Large intestine (tissue), 3 donors: ENCODE measurements around the gene LGALS12. TPM values are rescaled to one million over a fixed set of nuclear protein-coding genes. Genes with fewer than 3 reads are reported as not detected.
"Not testable (repeated sequence)": the region's sequence is repeated elsewhere in the genome, so short reads cannot be mapped to it uniquely, and the experiment has no call there.

ENCODE experiments used
- DNase-seq, 2 donors: peaks; one replicate each; pipeline versions ENCODE4 v3.0.0 to v3.0.0-alpha.2; 2013
- H3K27ac ChIP-seq: one replicate; pipeline ENCODE4 v1.5.1; 2013; ENCODE audit warnings: low read length
- H3K27me3 ChIP-seq: 2 replicates; pipeline ENCODE4 v1.6.1; 2013; ENCODE audit warnings: low read length; ENCODE audit not compliant: control insufficient read depth, insufficient read depth
- H3K36me3 ChIP-seq: 2 replicates; pipeline ENCODE4 v1.6.1; 2013; ENCODE audit warnings: low read length; ENCODE audit not compliant: control insufficient read depth, insufficient read depth
- H3K4me1 ChIP-seq: one replicate; pipeline ENCODE4 v1.6.1; 2013; ENCODE audit warnings: low read length; ENCODE audit not compliant: control insufficient read depth, insufficient read depth
- H3K4me3 ChIP-seq: one replicate; pipeline ENCODE4 v1.5.1; 2013; ENCODE audit warnings: low read length
- H3K9me3 ChIP-seq: one replicate; pipeline ENCODE4 v1.6.1; 2013; ENCODE audit warnings: mild to moderate bottlenecking, low read depth, low read length, moderate library complexity; ENCODE audit not compliant: control insufficient read depth
- WGBS: methylation state at CpG from one replicate; pipeline ENCODE4 v1.1.5; 2013; ENCODE audit warnings: low lambda C conversion rate; ENCODE audit not compliant: insufficient coverage; 5-methylcytosine and 5-hydroxymethylcytosine counted together
- polyA plus RNA-seq: library from polyadenylated mRNA; unstranded; fragments of 120-200 nt; gene quantifications from one replicate; pipeline ENCODE4 v1.2.1, GENCODE V29; 2013

The LGALS12 gene
- polyA plus RNA-seq, 1 donor: 0.13 TPM

- H3K27ac ChIP-seq: no peak overlapping the region
- H3K36me3 ChIP-seq: no peaks in the 10 kb centered on the region
- no peaks in the 10 kb centered on the region for H3K27me3 ChIP-seq
- no peak overlapping the region for H3K4me3 ChIP-seq
- DNase-seq: no peak
- no peaks in the 10 kb centered on the region for H3K9me3 ChIP-seq
- no peaks in the 10 kb centered on the region for H3K4me1 ChIP-seq
- WGBS: no CpG with 5 or more reads among the region's 6 CpGs
Observed at GRCh38 chr11:63516109-63516508, 10.2 kb downstream of the LGALS12 start.

- H3K4me1 ChIP-seq: no peaks in the 10 kb centered on the region
- H3K36me3 ChIP-seq: no peaks in the 10 kb centered on the region
- no peaks in the 10 kb centered on the region for H3K9me3 ChIP-seq
- H3K4me3 ChIP-seq: no peak overlapping the region
- H3K27me3 ChIP-seq: no peaks in the 10 kb centered on the region
- WGBS: no CpG with 5 or more reads among the region's 5 CpGs
- no peak overlapping the region for H3K27ac ChIP-seq
- no peak for DNase-seq
Observed at GRCh38 chr11:63517156-63517555, 11.3 kb downstream of the LGALS12 start.

- Histone ChIP-seq H3K4me1 (no peaks in the 10 kb centered on the region), H3K4me3 (no peak overlapping the region), H3K9me3 (peaks cover 8% of the 10 kb centered on the region), H3K36me3 (no peaks in the 10 kb centered on the region), H3K27me3 (no peaks in the 10 kb centered on the region), H3K27ac (no peak overlapping the region)
- no CpG with 5 or more reads among the region's 1 CpG for WGBS
- DNase-seq: peak in 1 of 2 donors; percentile 13
Observed at GRCh38 chr11:63518548-63518947, 12.7 kb downstream of the LGALS12 start.

GRCh38 chr11:63520606-63521170, 14.8 kb downstream of the LGALS12 start:
- H3K4me3 ChIP-seq: no peak overlapping the region
- DNase-seq: no peak
- 67% methylated on average over 1 of the region's 5 CpGs for WGBS
- peaks cover 16% of the 10 kb centered on the region for H3K9me3 ChIP-seq
- no peaks in the 10 kb centered on the region for H3K36me3 ChIP-seq
- H3K27me3 ChIP-seq: no peaks in the 10 kb centered on the region
- no peak overlapping the region for H3K27ac ChIP-seq
- no peaks in the 10 kb centered on the region for H3K4me1 ChIP-seq

- H3K4me1 ChIP-seq: no peaks in the 10 kb centered on the region
- no peaks in the 10 kb centered on the region for H3K36me3 ChIP-seq
- H3K4me3 ChIP-seq: no peak overlapping the region
- DNase-seq: no peak
- WGBS: 93% methylated on average over 2 of the region's 2 CpGs
- no peaks in the 10 kb centered on the region for H3K27me3 ChIP-seq
- H3K27ac ChIP-seq: no peak overlapping the region
- peaks cover 16% of the 10 kb centered on the region for H3K9me3 ChIP-seq
Observed at GRCh38 chr11:63521896-63522295, 16.0 kb downstream of the LGALS12 start.

- WGBS: 86% methylated on average over 2 of the region's 7 CpGs
- Histone ChIP-seq H3K4me1 (no peaks in the 10 kb centered on the region), H3K27ac (no peak overlapping the region), H3K4me3 (no peak overlapping the region), H3K27me3 (no peaks in the 10 kb centered on the region), H3K9me3 (peaks cover 16% of the 10 kb centered on the region), H3K36me3 (no peaks in the 10 kb centered on the region)
- no peak for DNase-seq
Observed at GRCh38 chr11:63523151-63523550, 17.3 kb downstream of the LGALS12 start.

- Histone ChIP-seq H3K4me1 (peaks cover 8% of the 10 kb centered on the region), H3K27ac (no peak overlapping the region), H3K9me3 (peaks cover 16% of the 10 kb centered on the region), H3K4me3 (no peak overlapping the region), H3K36me3 (no peaks in the 10 kb centered on the region), H3K27me3 (no peaks in the 10 kb centered on the region)
- no CpG with 5 or more reads among the region's 2 CpGs for WGBS
- no peak for DNase-seq
Observed at GRCh38 chr11:63527667-63528066, 21.8 kb downstream of the LGALS12 start.

- H3K4me3 ChIP-seq, H3K27ac ChIP-seq, H3K4me1 ChIP-seq, H3K27me3 ChIP-seq, H3K36me3 ChIP-seq, DNase-seq: not testable (repeated sequence)
- peaks cover 11% of the 10 kb centered on the region for H3K9me3 ChIP-seq
- whole genome bisulfite sequencing: no CpG with 5 or more reads among the region's 11 CpGs
Observed at GRCh38 chr11:63528156-63528555, 22.3 kb downstream of the LGALS12 start.

GRCh38 chr11:63528729-63529278, 22.9 kb downstream of the LGALS12 start:
- not testable (repeated sequence) for H3K27ac ChIP-seq, H3K9me3 ChIP-seq, H3K4me3 ChIP-seq, H3K4me1 ChIP-seq, H3K36me3 ChIP-seq, H3K27me3 ChIP-seq
- WGBS: no CpG with 5 or more reads among the region's 3 CpGs
- DNase-seq: peak in 1 of 2 donors; percentile 25

GRCh38 chr11:63529373-63529772, 23.5 kb downstream of the LGALS12 start:
- not testable (repeated sequence) for H3K36me3 ChIP-seq, H3K4me1 ChIP-seq, H3K9me3 ChIP-seq, H3K27ac ChIP-seq, DNase-seq, H3K27me3 ChIP-seq, H3K4me3 ChIP-seq
- 20% methylated on average over 1 of the region's 6 CpGs for WGBS

- H3K27ac ChIP-seq: no peak overlapping the region
- no peaks in the 10 kb centered on the region for H3K36me3 ChIP-seq
- H3K4me1 ChIP-seq: peaks cover 11% of the 10 kb centered on the region
- DNase-seq: no peak
- no CpG with 5 or more reads among the region's 2 CpGs for WGBS
- H3K27me3 ChIP-seq: no peaks in the 10 kb centered on the region
- H3K9me3 ChIP-seq: no peaks in the 10 kb centered on the region
- H3K4me3 ChIP-seq: no peak overlapping the region
Observed at GRCh38 chr11:63530021-63530420, 24.1 kb downstream of the LGALS12 start.
